KMS-11 (cell line): Measurements from ENCODE around the gene METRN.

Experiments used
- H2AFZ ChIP-seq: fragments of 200-600 bp; sonication (generic); 2 replicates; pipeline ENCODE4 v1.6.1; 2016; ENCODE audit warnings: antibody characterized with exemption, mixed run types, low read depth
- H3K27ac ChIP-seq: fragments of 200-600 bp; sonication (generic); 2 replicates; pipeline ENCODE4 v1.6.1; 2016; ENCODE audit warnings: mild to moderate bottlenecking, mixed run types
- H3K27me3 ChIP-seq: fragments of 200-600 bp; sonication (generic); 2 replicates; pipeline ENCODE4 v1.6.1; 2017; ENCODE audit warnings: mild to moderate bottlenecking, low read depth, mixed run types, moderate library complexity; ENCODE audit not compliant: insufficient read depth
- H3K36me3 ChIP-seq: fragments of 200-600 bp; sonication (generic); 2 replicates; pipeline ENCODE4 v1.6.1; 2017; ENCODE audit warnings: mild to moderate bottlenecking, mixed run types; ENCODE audit not compliant: insufficient read depth
- H3K4me1 ChIP-seq: fragments of 200-600 bp; sonication (generic); 2 replicates; pipeline ENCODE4 v1.6.1; 2016; ENCODE audit warnings: mild to moderate bottlenecking, low read depth, mixed run types; ENCODE audit not compliant: poor library complexity, severe bottlenecking
- H3K4me2 ChIP-seq: fragments of 200-600 bp; sonication (generic); 2 replicates; pipeline ENCODE4 v1.7.0; 2016; ENCODE audit warnings: mild to moderate bottlenecking, mixed run types
- H3K4me3 ChIP-seq: fragments of 200-600 bp; sonication (generic); IDR thresholded peaks from 2 replicates; pipeline ENCODE4 v1.6.1; 2017; ENCODE audit warnings: low read depth, low read length, mixed read lengths; ENCODE audit not compliant: insufficient read depth
- H3K79me2 ChIP-seq: fragments of 200-600 bp; sonication (generic); 2 replicates; pipeline ENCODE4 v1.6.1; 2016; ENCODE audit warnings: low read depth, mixed run types; ENCODE audit not compliant: insufficient read depth
- H3K9ac ChIP-seq: fragments of 200-600 bp; sonication (generic); 2 replicates; pipeline ENCODE4 v1.6.1; 2016; ENCODE audit warnings: mild to moderate bottlenecking, mixed run types
- H4K20me1 ChIP-seq: fragments of 200-600 bp; sonication (generic); 2 replicates; pipeline ENCODE4 v1.6.1; 2016; ENCODE audit warnings: mild to moderate bottlenecking, mixed run types; ENCODE audit not compliant: insufficient read depth
- TF ChIP-seq, protein P1 (sequence below): fragments of 200-600 bp; sonication (generic); conservative IDR thresholded peaks from 2 replicates; pipeline ENCODE4 v1.6.1; 2017; ENCODE audit warnings: low read depth, mild to moderate bottlenecking, antibody characterized with exemption, low read length, moderate library complexity, mixed read lengths

METRN gene

DNA sequence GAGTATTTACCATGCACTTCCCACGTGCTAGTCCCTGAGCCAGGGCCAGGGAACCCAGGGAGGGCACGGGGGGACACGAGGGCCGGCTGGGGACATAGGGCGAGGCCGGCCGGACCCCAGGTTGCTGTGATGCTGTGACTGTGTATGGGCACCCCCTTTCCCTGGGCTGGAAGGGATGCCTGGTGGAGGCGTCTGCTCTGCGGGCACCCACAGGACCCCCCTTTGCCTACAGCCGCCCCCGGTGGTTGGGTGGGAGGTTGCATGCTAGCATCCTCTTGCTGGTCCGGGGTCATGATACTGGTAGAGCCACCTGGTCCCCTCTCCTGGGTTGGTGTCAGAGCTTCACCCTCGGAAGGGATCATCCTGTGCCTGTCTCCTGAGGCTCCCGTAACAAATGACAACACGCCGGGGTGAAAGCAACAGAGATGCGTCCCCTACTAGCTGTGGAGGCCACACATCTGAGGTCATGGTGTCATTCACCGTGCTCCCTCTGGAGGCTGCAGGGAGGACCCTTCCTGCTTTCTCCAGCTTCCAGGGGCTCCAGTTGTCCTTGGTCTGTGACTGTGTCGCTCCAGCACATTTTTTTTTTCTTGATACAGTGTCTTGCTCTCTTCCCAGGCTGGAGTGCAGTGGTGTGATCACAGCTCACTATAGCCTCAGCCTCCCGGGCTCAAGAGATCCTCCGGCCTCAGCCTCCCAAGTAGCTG lies 29.0 kb downstream of the METRN start:
- Histone ChIP-seq H3K79me2 (peaks cover 10% of the 10 kb centered on the region; the same call in 1 of the 2 replicates), H3K9ac (no peak overlapping the region), H3K4me3 (no peak overlapping the region), H2AFZ (no peak overlapping the region), H3K36me3 (no peaks in the 10 kb centered on the region), H3K27me3 (peaks cover 72% of the 10 kb centered on the region), H3K27ac (no peak overlapping the region), H4K20me1 (no peaks in the 10 kb centered on the region), H3K4me1 (peaks cover 11% of the 10 kb centered on the region), H3K4me2 (no peak overlapping the region)
- TF ChIP-seq, protein P1, sequence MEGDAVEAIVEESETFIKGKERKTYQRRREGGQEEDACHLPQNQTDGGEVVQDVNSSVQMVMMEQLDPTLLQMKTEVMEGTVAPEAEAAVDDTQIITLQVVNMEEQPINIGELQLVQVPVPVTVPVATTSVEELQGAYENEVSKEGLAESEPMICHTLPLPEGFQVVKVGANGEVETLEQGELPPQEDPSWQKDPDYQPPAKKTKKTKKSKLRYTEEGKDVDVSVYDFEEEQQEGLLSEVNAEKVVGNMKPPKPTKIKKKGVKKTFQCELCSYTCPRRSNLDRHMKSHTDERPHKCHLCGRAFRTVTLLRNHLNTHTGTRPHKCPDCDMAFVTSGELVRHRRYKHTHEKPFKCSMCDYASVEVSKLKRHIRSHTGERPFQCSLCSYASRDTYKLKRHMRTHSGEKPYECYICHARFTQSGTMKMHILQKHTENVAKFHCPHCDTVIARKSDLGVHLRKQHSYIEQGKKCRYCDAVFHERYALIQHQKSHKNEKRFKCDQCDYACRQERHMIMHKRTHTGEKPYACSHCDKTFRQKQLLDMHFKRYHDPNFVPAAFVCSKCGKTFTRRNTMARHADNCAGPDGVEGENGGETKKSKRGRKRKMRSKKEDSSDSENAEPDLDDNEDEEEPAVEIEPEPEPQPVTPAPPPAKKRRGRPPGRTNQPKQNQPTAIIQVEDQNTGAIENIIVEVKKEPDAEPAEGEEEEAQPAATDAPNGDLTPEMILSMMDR: no peak

DNA sequence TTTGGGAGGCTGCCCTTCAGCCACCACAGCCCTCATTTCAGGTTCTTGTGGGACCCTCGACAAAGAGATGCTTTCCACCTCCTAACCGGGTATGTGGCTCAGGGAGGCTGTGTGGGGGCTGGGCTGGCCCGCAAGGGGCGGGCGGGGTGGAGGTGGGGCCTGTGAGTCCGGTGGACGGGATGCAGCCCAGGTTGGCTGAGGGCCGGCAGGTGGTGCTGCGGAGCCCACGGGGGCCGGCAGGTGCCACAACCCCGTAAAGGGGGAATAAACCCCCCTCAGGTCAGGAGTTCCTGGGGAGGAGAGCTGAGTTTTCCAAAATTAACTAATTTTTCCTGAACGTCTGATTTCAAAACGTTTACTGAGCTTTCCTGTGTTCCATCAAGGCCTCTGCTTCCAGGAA lies 30.8 kb downstream of the METRN start:
- Histone ChIP-seq H3K36me3 (no peaks in the 10 kb centered on the region), H3K27ac (no peak overlapping the region), H3K9ac (no peak overlapping the region), H4K20me1 (no peaks in the 10 kb centered on the region), H3K79me2 (no peaks in the 10 kb centered on the region), H3K4me2 (no peak overlapping the region), H3K4me3 (no peak overlapping the region), H3K4me1 (peaks cover 4% of the 10 kb centered on the region), H3K27me3 (peaks cover 90% of the 10 kb centered on the region), H2AFZ (no peak overlapping the region)
- TF ChIP-seq, protein P1: peak; percentile 42; the same call in 1 of the 2 replicates

DNA sequence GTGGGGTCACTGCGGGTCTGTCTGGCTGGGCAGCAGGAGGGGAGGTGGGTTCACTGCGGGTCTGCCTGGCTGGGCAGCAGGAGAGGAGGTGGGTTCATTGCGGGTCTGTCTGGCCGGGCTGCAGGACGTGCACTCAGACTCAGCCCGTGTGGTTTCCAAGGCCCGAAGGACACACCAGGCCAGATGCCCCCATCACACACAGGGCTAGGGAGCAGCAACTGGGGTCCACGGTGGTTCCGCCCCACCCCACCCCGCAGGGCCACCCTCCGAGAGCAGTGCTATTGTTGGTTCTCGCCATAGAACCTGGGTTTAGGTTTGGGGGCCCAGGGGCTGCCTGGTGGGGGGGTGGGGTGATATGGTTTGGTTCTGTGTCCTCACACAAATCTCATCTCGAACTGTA lies 31.7 kb downstream of the METRN start:
- Histone ChIP-seq H2AFZ (no peak overlapping the region), H4K20me1 (no peaks in the 10 kb centered on the region), H3K4me1 (no peaks in the 10 kb centered on the region), H3K36me3 (no peaks in the 10 kb centered on the region), H3K27ac (no peak overlapping the region), H3K4me2 (no peak overlapping the region), H3K79me2 (no peaks in the 10 kb centered on the region), H3K9ac (no peak overlapping the region), H3K4me3 (no peak overlapping the region), H3K27me3 (peaks cover 96% of the 10 kb centered on the region)
- TF ChIP-seq, protein P1: no peak

DNA sequence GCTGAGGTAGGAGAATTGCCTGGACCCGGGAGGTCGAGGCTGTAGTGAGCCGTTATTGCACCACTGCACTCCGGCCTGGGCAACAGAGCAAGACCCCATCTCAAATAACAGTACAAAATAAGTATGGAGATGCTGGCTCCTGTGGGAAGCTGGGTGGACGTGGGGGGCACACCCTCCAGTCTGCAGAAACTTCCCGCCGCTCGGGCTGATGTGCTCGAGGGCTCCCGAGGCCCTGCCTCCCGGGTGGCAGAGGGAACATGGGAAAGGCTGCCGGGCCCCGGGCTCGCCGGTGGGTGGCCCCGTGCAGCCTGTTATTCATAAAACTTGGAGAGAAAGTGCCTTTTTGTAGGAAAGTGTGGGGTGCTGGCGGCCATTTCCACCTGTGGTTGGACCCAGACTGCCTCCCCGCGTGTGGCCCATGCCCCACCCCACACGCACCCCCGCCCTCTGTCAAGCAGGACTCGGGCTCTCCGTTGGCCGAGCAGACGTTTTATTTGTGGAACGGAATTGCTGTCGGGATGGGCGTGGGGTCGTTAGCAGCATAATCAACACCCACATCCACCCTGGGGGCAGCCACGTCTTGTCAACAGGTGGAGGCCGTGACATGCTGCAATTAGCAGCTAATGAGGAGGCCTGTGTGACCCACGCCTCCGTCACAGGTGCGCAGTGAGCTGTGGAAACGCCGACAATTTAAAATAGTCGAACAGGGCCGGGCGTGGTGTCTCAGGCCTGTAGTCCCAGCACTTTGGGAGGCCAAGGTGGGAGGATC lies 33.2 kb downstream of the METRN start:
- Histone ChIP-seq H3K4me3 (no peak overlapping the region), H3K9ac (no peak overlapping the region), H3K36me3 (no peaks in the 10 kb centered on the region), H3K4me2 (no peak overlapping the region), H3K79me2 (no peaks in the 10 kb centered on the region), H3K27ac (no peak overlapping the region), H4K20me1 (no peaks in the 10 kb centered on the region), H3K27me3 (peaks cover 97% of the 10 kb centered on the region), H2AFZ (no peak overlapping the region), H3K4me1 (no peaks in the 10 kb centered on the region)
- TF ChIP-seq, protein P1: no peak
